Adrenal gland (tissue), 12 donors: ENCODE data around the gene TEDC1. TPM values are rescaled to one million over a fixed set of nuclear protein-coding genes. Genes with fewer than 3 reads are reported as not detected.
A peak's percentile ranks its signal among the peaks of the same experiment; 100 is the strongest.

ENCODE experiments used
- DNase-seq, 7 donors: peaks; one replicate each; pipeline ENCODE4 v3.0.0-alpha.2; 2019 to 2020
- H3K27ac ChIP-seq, 5 donors: fragments of 200-600 bp; sonication (generic) in 4 of 5; 1 replicate in 3 of 5; 2 replicates in 2 of 5; pipeline versions ENCODE4 v1.5.1 to v1.8.0; 2016 to 2020; ENCODE audit warnings: mild to moderate bottlenecking in 1 of 5
- H3K27me3 ChIP-seq: fragments of 200-600 bp; 2 replicates; pipeline ENCODE4 v1.8.0; 2021
- H3K36me3 ChIP-seq, 2 donors: fragments of 200-600 bp; replicated peaks in 1 of 2; 1 replicate in 1 of 2; 2 replicates in 1 of 2; pipeline versions ENCODE4 v1.5.1 to v1.8.0; 2018 to 2022
- H3K4me1 ChIP-seq, 2 donors: fragments of 200-600 bp; replicated peaks in 1 of 2; 1 replicate in 1 of 2; 2 replicates in 1 of 2; pipeline versions ENCODE4 v1.5.1 to v1.8.0; 2018 to 2021
- H3K4me3 ChIP-seq, 4 donors: fragments of 200-600 bp; sonication (generic) in 3 of 4; one replicate each; pipeline ENCODE4 v1.5.1; 2016 to 2018
- H3K9me3 ChIP-seq, 3 donors: fragments of 200-600 bp; sonication (generic) in 1 of 3; replicated peaks in 1 of 3; 1 replicate in 2 of 3; 2 replicates in 1 of 3; pipeline versions ENCODE4 v1.5.1 to v1.8.0; 2016 to 2021
- POLR2A ChIP-seq, 2 donors: fragments of 450-650 bp; IDR thresholded peaks; one replicate each; pipeline ENCODE4 v1.6.1; 2017; ENCODE audit warnings: antibody characterized with exemption in 2 of 2, mild to moderate bottlenecking in 2 of 2, moderate library complexity in 1 of 2
- WGBS, 4 donors: extraction: QIAGEN DNeasy Blood & Tissue Kit in 2 of 4; methylation state at CpG; one replicate each; pipeline versions ENCODE4 v1.1.5 to v1.1.7; 2013 to 2017; 5-methylcytosine and 5-hydroxymethylcytosine counted together
- intact Hi-C, 2 donors: fragments of 100-400 bp; cut with DNase I; formaldehyde crosslinking; loops; one replicate each; pipeline versions ENCODE4 v1.14.1 to v1.15.0; 2022 to 2023
- polyA plus RNA-seq, 3 donors: library from polyadenylated mRNA; stranded (reverse); fragments of 200-250 nt in 2 of 3; fragments of 350-450 nt in 1 of 3; fragmentation: Illumina TruSeq in 1 of 3; extraction: RNeasy Lipid Tissue Mini Kit (QIAGEN cat#74804) in 1 of 3; gene quantifications; one replicate each; pipeline ENCODE4 v1.2.3, GENCODE V29; 2013 to 2014
- total RNA-seq, 9 donors: library from RNA; depleted of rRNA in 4 of 9; stranded (reverse); fragments of >200 nt in 4 of 9; fragments of 120-200 nt in 1 of 9; fragmentation: NEBNext Ultra II Directional in 1 of 9; extraction: Animal tissue kit (Norgen Biotek cat#: 25700) in 1 of 9; gene quantifications; one replicate each; pipeline versions ENCODE4 v1.1.0 to v1.2.4, GENCODE V29; 2013 to 2023
- TF ChIP-seq, protein P1 (sequence below), 6 experiments: fragments of 450-650 bp in 4 of 6; fragments of 200-600 bp in 2 of 6; sonication (generic) in 1 of 6; IDR thresholded peaks; 1 replicate in 5 of 6; 2 replicates in 1 of 6; pipeline versions ENCODE4 v1.5.1 to v1.8.0; 2016 to 2021; ENCODE audit warnings: antibody characterized with exemption in 6 of 6, mild to moderate bottlenecking in 2 of 6, moderate library complexity in 1 of 6
- donor health status: healthy with polysubstance abuse.
- donor health status: Bipolar disorder and iron deficiency.
- donor health status: DM: yes; HTN: yes; CAD: no.
- donor health status: DM: no; HTN: no; CAD: no.
- donor health status: DM: no; HTN: no; CAD: no.
- donor health status: DM: yes; HTN: yes; CAD: no.

TEDC1 gene
- total and polyA plus RNA-seq, 12 donors = 0.24 to 19.1 (median 3.4) TPM

- WGBS, 4 donors = 19 to 46% (median 27%) methylated on average over 27 to 63 of the region's 63 CpGs
- Histone ChIP-seq H3K4me1 (peaks cover 15 to 32% of the 10 kb centered on the region in 2 donors), H3K36me3 (no peaks in the 10 kb centered on the region), H3K27me3 (peaks cover 18% of the 10 kb centered on the region), H3K9me3 (no peaks in the 10 kb centered on the region), H3K27ac (no peak overlapping the region), H3K4me3 (no peak overlapping the region)
- DNase-seq = peak in 4 of 7 donors; percentile 28 to 48 (median 39)
- intact Hi-C loops = loop anchor here in 1 of 2 donors (5.0 kb wide), 1 partner anchor 157 kb away; no protein-coding TSS in a partner anchor
- TF ChIP-seq, protein P1, sequence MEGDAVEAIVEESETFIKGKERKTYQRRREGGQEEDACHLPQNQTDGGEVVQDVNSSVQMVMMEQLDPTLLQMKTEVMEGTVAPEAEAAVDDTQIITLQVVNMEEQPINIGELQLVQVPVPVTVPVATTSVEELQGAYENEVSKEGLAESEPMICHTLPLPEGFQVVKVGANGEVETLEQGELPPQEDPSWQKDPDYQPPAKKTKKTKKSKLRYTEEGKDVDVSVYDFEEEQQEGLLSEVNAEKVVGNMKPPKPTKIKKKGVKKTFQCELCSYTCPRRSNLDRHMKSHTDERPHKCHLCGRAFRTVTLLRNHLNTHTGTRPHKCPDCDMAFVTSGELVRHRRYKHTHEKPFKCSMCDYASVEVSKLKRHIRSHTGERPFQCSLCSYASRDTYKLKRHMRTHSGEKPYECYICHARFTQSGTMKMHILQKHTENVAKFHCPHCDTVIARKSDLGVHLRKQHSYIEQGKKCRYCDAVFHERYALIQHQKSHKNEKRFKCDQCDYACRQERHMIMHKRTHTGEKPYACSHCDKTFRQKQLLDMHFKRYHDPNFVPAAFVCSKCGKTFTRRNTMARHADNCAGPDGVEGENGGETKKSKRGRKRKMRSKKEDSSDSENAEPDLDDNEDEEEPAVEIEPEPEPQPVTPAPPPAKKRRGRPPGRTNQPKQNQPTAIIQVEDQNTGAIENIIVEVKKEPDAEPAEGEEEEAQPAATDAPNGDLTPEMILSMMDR (IDR thresholded peaks at IDR 0.05) = no peak
- no peak for TF ChIP-seq POLR2A (IDR thresholded peaks at IDR 0.05)
Observed at GRCh38 chr14:105529569-105530284, 38.7 kb downstream of the TEDC1 start.

- Histone ChIP-seq H3K36me3 (no peaks in the 10 kb centered on the region), H3K9me3 (no peaks in the 10 kb centered on the region), H3K27me3 (peaks cover 18% of the 10 kb centered on the region), H3K27ac (no peak overlapping the region), H3K4me1 (peaks cover 15 to 32% of the 10 kb centered on the region in 2 donors), H3K4me3 (no peak overlapping the region)
- no peak for DNase-seq
- intact Hi-C loops = no loop called here
- 54 to 78% (median 71%) methylated on average over 10 to 19 of the region's 19 CpGs for WGBS, 4 donors
- TF ChIP-seq POLR2A (IDR thresholded peaks at IDR 0.05) = no peak
- TF ChIP-seq, protein P1 (IDR thresholded peaks at IDR 0.05) = no peak
Observed at GRCh38 chr14:105530285-105531087, 39.4 kb downstream of the TEDC1 start.

DNA sequence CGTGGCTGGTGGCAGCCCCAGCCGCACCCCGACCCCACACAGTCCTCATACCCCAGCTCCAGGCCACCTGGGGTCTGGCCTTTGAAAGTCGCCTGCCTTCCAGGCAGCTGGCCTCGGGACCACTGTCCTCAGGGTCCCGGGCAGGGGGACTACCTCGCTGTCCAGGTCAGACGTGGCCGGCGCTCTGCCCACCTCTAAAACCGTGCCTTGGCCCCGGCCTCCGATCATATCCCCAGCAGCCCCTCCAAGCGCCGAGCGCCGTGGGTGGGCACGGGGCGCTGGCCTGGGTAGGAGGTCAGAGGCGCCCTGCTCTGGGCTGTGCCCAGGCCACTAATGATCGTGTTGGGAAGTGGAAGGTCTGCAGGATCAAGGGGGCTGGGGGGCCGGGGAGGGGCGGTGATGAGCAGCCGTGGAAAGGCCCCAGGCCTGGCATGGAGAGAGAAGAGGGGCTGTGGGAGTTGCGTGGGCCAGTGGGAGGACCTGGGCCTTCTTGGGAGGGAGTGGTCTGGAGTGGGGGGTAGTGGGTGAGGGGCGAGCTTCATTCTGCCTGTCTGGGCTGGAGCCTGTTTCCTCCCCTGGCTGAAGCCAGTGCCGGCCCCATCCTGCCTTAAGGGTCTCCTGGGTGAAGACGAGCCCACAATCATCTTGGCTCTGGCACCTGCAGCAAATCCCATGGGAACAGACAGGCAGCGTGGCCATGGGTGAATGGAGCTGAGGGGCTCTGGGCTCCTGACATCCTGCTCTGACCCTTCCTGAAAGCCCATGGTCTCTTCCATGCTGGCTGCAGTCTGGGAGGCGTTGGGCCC, 40.2 kb downstream of the TEDC1 start:
- no peaks in the 10 kb centered on the region for H3K9me3 ChIP-seq
- peaks cover 18% of the 10 kb centered on the region for H3K27me3 ChIP-seq
- no peak for DNase-seq
- WGBS, 4 donors = 88 to 94% (median 93%) methylated on average over 9 to 30 of the region's 30 CpGs
- H3K27ac ChIP-seq = no peak overlapping the region
- intact Hi-C loops = no loop called here
- peaks cover 15 to 32% of the 10 kb centered on the region in 2 donors for H3K4me1 ChIP-seq
- no peak for TF ChIP-seq POLR2A (IDR thresholded peaks at IDR 0.05)
- TF ChIP-seq, protein P1 (IDR thresholded peaks at IDR 0.05) = no peak
- H3K4me3 ChIP-seq = no peak overlapping the region
- no peaks in the 10 kb centered on the region for H3K36me3 ChIP-seq
